Lower lobe of right lung (tissue), 2 donors: ENCODE measurements around the gene RCHY1. TPM values are rescaled to one million over a fixed set of nuclear protein-coding genes. Genes with fewer than 3 reads are reported as not detected.

Experiments used
- ATAC-seq, 2 donors: fragments of 200-7000 bp; cut with Tn5 transposase; one replicate each; pipeline ENCODE4 v1.9.1; 2020 to 2022; ENCODE audit warnings: mild to moderate bottlenecking in 2 of 2, moderate library complexity in 2 of 2
- DNase-seq: peaks from one replicate; pipeline ENCODE4 v3.0.0-alpha.2; 2020
- H3K27ac ChIP-seq: fragments of 200-600 bp; one replicate; pipeline ENCODE4 v1.8.0; 2022
- H3K27me3 ChIP-seq: fragments of 200-600 bp; one replicate; pipeline ENCODE4 v1.8.0; 2022; ENCODE audit warnings: low read depth
- H3K36me3 ChIP-seq: fragments of 200-600 bp; one replicate; pipeline ENCODE4 v1.8.0; 2022; ENCODE audit warnings: mild to moderate bottlenecking
- H3K4me1 ChIP-seq: fragments of 200-600 bp; one replicate; pipeline ENCODE4 v1.8.0; 2022
- H3K4me3 ChIP-seq: fragments of 200-600 bp; one replicate; pipeline ENCODE4 v1.8.0; 2022; ENCODE audit warnings: mild to moderate bottlenecking
- H3K9me3 ChIP-seq: fragments of 200-600 bp; one replicate; pipeline ENCODE4 v1.8.0; 2022
- CTCF ChIP-seq: fragments of 200-600 bp; IDR thresholded peaks from one replicate; pipeline ENCODE4 v1.8.0; 2022; ENCODE audit warnings: antibody characterized with exemption, mild to moderate bottlenecking
- intact Hi-C: fragments of 100-400 bp; cut with DNase I; formaldehyde crosslinking; loops from one replicate; pipeline ENCODE4 v1.11.0; 2022
- total RNA-seq: library from RNA; stranded (reverse); fragmentation: NEBNext Ultra II Directional; extraction: Animal tissue kit (Norgen Biotek cat#: 25700); gene quantifications from one replicate; pipeline ENCODE4 v1.2.1, GENCODE V29; 2021
- donor health status: DM: no; HTN: yes; CAD: no; lungs with severe emphysema.

RCHY1 gene
- total RNA-seq, 1 donor from 2014 or later, result 28.9 TPM

DNA sequence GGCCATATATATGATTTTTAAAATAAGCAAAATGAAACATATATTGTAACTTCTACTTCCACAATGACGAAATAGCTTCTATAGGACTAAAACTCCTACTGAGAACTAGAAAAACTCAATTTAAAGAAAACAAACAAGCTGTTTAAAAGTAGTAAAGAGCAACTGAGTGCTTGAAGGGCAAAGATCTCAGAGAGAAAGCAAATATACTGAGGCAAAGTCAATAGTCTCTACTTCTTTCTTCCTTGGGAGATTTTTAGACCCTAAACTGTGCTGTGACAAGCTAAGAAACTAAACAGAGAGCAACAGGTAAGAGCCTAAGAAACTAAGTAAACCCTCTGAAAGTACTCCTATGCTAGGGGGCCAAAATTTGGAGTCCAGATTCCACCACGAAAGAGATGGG is 8.6 kb downstream of the RCHY1 start:
- Histone ChIP-seq H3K9me3 (no peaks in the 10 kb centered on the region), H3K4me1 (peaks cover 6% of the 10 kb centered on the region), H3K4me3 (no peak overlapping the region), H3K36me3 (peaks cover 55% of the 10 kb centered on the region), H3K27me3 (no peaks in the 10 kb centered on the region), H3K27ac (no peak overlapping the region)
- DNase-seq (no peak), ATAC-seq (no peak)
- no peak for TF ChIP-seq CTCF
- intact Hi-C loops, result no loop called here

GRCh38 chr4:75502671-75503070 is 11.5 kb downstream of the RCHY1 start:
- H3K4me1 ChIP-seq, result no peaks in the 10 kb centered on the region
- H3K36me3 ChIP-seq, result peaks cover 49% of the 10 kb centered on the region
- no peaks in the 10 kb centered on the region for H3K9me3 ChIP-seq
- ATAC-seq (no peak), DNase-seq (no peak)
- intact Hi-C loops, result no loop called here
- no peak overlapping the region for H3K4me3 ChIP-seq
- no peak overlapping the region for H3K27ac ChIP-seq
- no peak for TF ChIP-seq CTCF
- no peaks in the 10 kb centered on the region for H3K27me3 ChIP-seq

- H3K9me3 ChIP-seq, result no peaks in the 10 kb centered on the region
- DNase-seq, result no peak
- no peaks in the 10 kb centered on the region for H3K27me3 ChIP-seq
- H3K4me1 ChIP-seq, result peaks cover under 1% of the 10 kb centered on the region
- no peak for TF ChIP-seq CTCF
- H3K4me3 ChIP-seq, result no peak overlapping the region
- intact Hi-C loops, result no loop called here
- peaks cover 46% of the 10 kb centered on the region for H3K36me3 ChIP-seq
- no peak for ATAC-seq
- no peak overlapping the region for H3K27ac ChIP-seq
These were observed 14.3 kb downstream of the RCHY1 start for GRCh38 chr4:75499900-75500299.

DNA sequence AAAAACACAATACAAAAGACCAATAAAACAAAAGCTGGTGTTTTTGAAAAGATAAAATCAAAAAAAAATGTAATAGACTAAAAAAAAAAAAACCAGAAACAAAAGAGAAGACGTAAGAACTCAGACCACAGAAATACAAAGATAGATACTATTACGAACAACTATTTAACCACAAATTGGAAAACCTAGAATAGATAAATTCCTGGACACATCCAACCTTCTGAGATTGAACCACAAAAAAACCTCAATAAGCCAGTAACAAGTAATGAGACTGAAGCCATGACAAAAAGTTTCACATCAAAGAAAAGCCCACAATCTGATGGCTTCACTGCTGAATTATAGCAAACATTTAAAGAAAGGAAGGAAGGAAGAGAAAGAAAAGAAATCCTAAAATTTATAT is 16.2 kb downstream of the RCHY1 start:
- DNase-seq (no peak), ATAC-seq (no peak)
- intact Hi-C loops, result no loop called here
- H3K4me1 ChIP-seq, result peaks cover 8% of the 10 kb centered on the region
- TF ChIP-seq CTCF, result no peak
- H3K36me3 ChIP-seq, result peaks cover 34% of the 10 kb centered on the region
- no peak overlapping the region for H3K27ac ChIP-seq
- no peaks in the 10 kb centered on the region for H3K9me3 ChIP-seq
- H3K27me3 ChIP-seq, result no peaks in the 10 kb centered on the region
- no peak overlapping the region for H3K4me3 ChIP-seq

- no peak for DNase-seq
- no peak for TF ChIP-seq CTCF
- no peaks in the 10 kb centered on the region for H3K9me3 ChIP-seq
- H3K36me3 ChIP-seq, result peaks cover 32% of the 10 kb centered on the region
- peaks cover 8% of the 10 kb centered on the region for H3K4me1 ChIP-seq
- no peaks in the 10 kb centered on the region for H3K27me3 ChIP-seq
- no peak overlapping the region for H3K4me3 ChIP-seq
- H3K27ac ChIP-seq, result no peak overlapping the region
- intact Hi-C loops, result no loop called here
- no peak for ATAC-seq
These were observed 17.1 kb downstream of the RCHY1 start for GRCh38 chr4:75497133-75497532.

GRCh38 chr4:75496406-75496805 is 17.8 kb downstream of the RCHY1 start:
- no peak for TF ChIP-seq CTCF
- ATAC-seq (no peak), DNase-seq (no peak)
- Histone ChIP-seq H3K36me3 (peaks cover 35% of the 10 kb centered on the region), H3K27ac (no peak overlapping the region), H3K4me3 (no peak overlapping the region), H3K4me1 (peaks cover 8% of the 10 kb centered on the region), H3K9me3 (no peaks in the 10 kb centered on the region), H3K27me3 (no peaks in the 10 kb centered on the region)
- intact Hi-C loops, result no loop called here
